ENCODE data around the gene TMTC4. TPM values are rescaled to one million over a fixed set of nuclear protein-coding genes. Genes with fewer than 3 reads are reported as not detected.
A peak's percentile ranks its signal among the peaks of the same experiment; 100 is the strongest.
"Not testable (repeated sequence)": the region's sequence is repeated elsewhere in the genome, so short reads cannot be mapped to it uniquely, and the experiment has no call there.

Gene TMTC4
- total RNA-seq: 10 to 100 TPM; 27.1 to 28.4 TPM

GRCh38 chr13:100674572-100674871, at the start of gene TMTC4:
TSS of gene TMTC4 (minus strand) at chr13:100674795. CDS start at chr13:100670362, 4,433 bp downstream.
- Mint-ChIP-seq H3K9me3 (no peaks in the 10 kb centered on the region), H3K36me3 (ENCODE audit: low read depth) (peaks cover 6% of the 10 kb centered on the region), H3K4me3 (peak within 1 kb of the TSS; percentile 86), H3K27ac (peak within 1 kb of the TSS; percentile 95), H3K27me3 (no peaks in the 10 kb centered on the region), H3K4me1 (peaks cover 34% of the 10 kb centered on the region)
- POLR2A ChIA-PET: interaction anchor here (0.7 kb wide), 1 partner anchor 90 kb away, joined by 3 read pairs; no protein-coding TSS in a partner anchor
- CTCF ChIA-PET: interaction anchor here (1.0 to 1.8 kb wide), 7 partner anchors 9 to 90 kb away, joined by 3 to 5 read pairs (median 3); no protein-coding TSS in a partner anchor
- no peak for DNase-seq

- DNase-seq: no peak
- H3K36me3 Mint-ChIP-seq (ENCODE audit: low read depth): no peaks in the 10 kb centered on the region
- H3K9me3 Mint-ChIP-seq: peaks cover 3% of the 10 kb centered on the region
- no peaks in the 10 kb centered on the region for H3K4me1 Mint-ChIP-seq
- ChIA-PET CTCF (interaction anchor here (0.7 kb wide), 1 partner anchor 48 kb away, joined by 3 read pairs; the partner anchor contains the start of gene TMTC4), POLR2A (no interaction called here)
- no peak overlapping the region for H3K4me3 Mint-ChIP-seq
- no peak overlapping the region for H3K27ac Mint-ChIP-seq
- H3K27me3 Mint-ChIP-seq: no peaks in the 10 kb centered on the region
Measured at GRCh38 chr13:100722517-100722916, 47.9 kb upstream of the TMTC4 start.

GRCh38 chr13:100721885-100722512, 47.4 kb upstream of the TMTC4 start:
- peak; percentile 58 for DNase-seq
- Mint-ChIP-seq H3K9me3 (peaks cover 3% of the 10 kb centered on the region), H3K27ac (no peak overlapping the region), H3K4me3 (no peak overlapping the region), H3K36me3 (ENCODE audit: low read depth) (no peaks in the 10 kb centered on the region), H3K4me1 (no peaks in the 10 kb centered on the region), H3K27me3 (no peaks in the 10 kb centered on the region)
- ChIA-PET POLR2A (no interaction called here), CTCF (interaction anchor here (0.7 kb wide), 1 partner anchor 48 kb away, joined by 3 read pairs; the partner anchor contains the start of gene TMTC4)

GRCh38 chr13:100715604-100716003, 41.0 kb upstream of the TMTC4 start:
- H3K4me1 Mint-ChIP-seq: no peaks in the 10 kb centered on the region
- H3K9me3 Mint-ChIP-seq: peaks cover 3% of the 10 kb centered on the region
- H3K27me3 Mint-ChIP-seq: no peaks in the 10 kb centered on the region
- H3K4me3 Mint-ChIP-seq: no peak overlapping the region
- no peaks in the 10 kb centered on the region for H3K36me3 Mint-ChIP-seq (ENCODE audit: low read depth)
- H3K27ac Mint-ChIP-seq: no peak overlapping the region
- no peak for DNase-seq
- ChIA-PET POLR2A (no interaction called here), CTCF (interaction anchor here (0.6 to 1.2 kb wide), 2 partner anchors 11 to 411 kb away, joined by 3 read pairs; no protein-coding TSS in a partner anchor)

GRCh38 chr13:100714478-100714877, 39.9 kb upstream of the TMTC4 start:
- POLR2A ChIA-PET: no interaction called here
- Mint-ChIP-seq H3K4me1 (no peaks in the 10 kb centered on the region), H3K4me3 (no peak overlapping the region), H3K36me3 (ENCODE audit: low read depth) (no peaks in the 10 kb centered on the region), H3K27ac (no peak overlapping the region), H3K9me3 (no peaks in the 10 kb centered on the region), H3K27me3 (no peaks in the 10 kb centered on the region)
- CTCF ChIA-PET: interaction anchor here (1.2 kb wide), 1 partner anchor 10 kb away, joined by 3 read pairs; no protein-coding TSS in a partner anchor
- DNase-seq: no peak

GRCh38 chr13:100710176-100710575, 35.6 kb upstream of the TMTC4 start:
- no peak for DNase-seq
- Mint-ChIP-seq H3K9me3 (no peaks in the 10 kb centered on the region), H3K27me3 (no peaks in the 10 kb centered on the region), H3K4me1 (no peaks in the 10 kb centered on the region), H3K27ac (no peak overlapping the region), H3K36me3 (ENCODE audit: low read depth) (no peaks in the 10 kb centered on the region), H3K4me3 (no peak overlapping the region)
- ChIA-PET POLR2A (no interaction called here), CTCF (no interaction called here)

GRCh38 chr13:100707818-100708740, 33.5 kb upstream of the TMTC4 start:
- Mint-ChIP-seq H3K4me1 (no peaks in the 10 kb centered on the region), H3K36me3 (ENCODE audit: low read depth) (no peaks in the 10 kb centered on the region), H3K9me3 (no peaks in the 10 kb centered on the region), H3K4me3 (no peak overlapping the region), H3K27me3 (no peaks in the 10 kb centered on the region), H3K27ac (no peak overlapping the region)
- DNase-seq: no peak
- CTCF ChIA-PET: interaction anchor here (0.6 to 1.0 kb wide), 2 partner anchors 9 to 131 kb away, joined by 3 read pairs; no protein-coding TSS in a partner anchor
- POLR2A ChIA-PET: no interaction called here

GRCh38 chr13:100698331-100698730, 23.7 kb upstream of the TMTC4 start:
- H3K27ac Mint-ChIP-seq; POLR2A ChIA-PET; H3K4me1 Mint-ChIP-seq; CTCF ChIA-PET; H3K27me3 Mint-ChIP-seq; H3K4me3 Mint-ChIP-seq; DNase-seq; H3K9me3 Mint-ChIP-seq; H3K36me3 Mint-ChIP-seq (ENCODE audit: low read depth): not testable (repeated sequence)

- Mint-ChIP-seq H3K27ac (no peak overlapping the region), H3K4me1 (no peaks in the 10 kb centered on the region)
- POLR2A ChIA-PET: no interaction called here
Measured at GRCh38 chr13:100695509-100695773, 20.8 kb upstream of the TMTC4 start.

GRCh38 chr13:100694722-100695508, 20.3 kb upstream of the TMTC4 start:
- H3K27me3 Mint-ChIP-seq: peaks cover 16% of the 10 kb centered on the region
- H3K4me3 Mint-ChIP-seq: no peak overlapping the region
- no peaks in the 10 kb centered on the region for H3K36me3 Mint-ChIP-seq (ENCODE audit: low read depth)
- POLR2A ChIA-PET: no interaction called here
- DNase-seq: no peak
- H3K9me3 Mint-ChIP-seq: peaks cover 7% of the 10 kb centered on the region
- CTCF ChIA-PET: no interaction called here
- H3K4me1 Mint-ChIP-seq: no peaks in the 10 kb centered on the region
- no peak overlapping the region for H3K27ac Mint-ChIP-seq

More at GRCh38 chr13:100695509-100695773, 20.8 kb upstream of the TMTC4 start:
- no peak overlapping the region for H3K4me3 Mint-ChIP-seq
- DNase-seq: no peak
- CTCF ChIA-PET: no interaction called here
- H3K9me3 Mint-ChIP-seq: peaks cover 7% of the 10 kb centered on the region
- H3K27me3 Mint-ChIP-seq: peaks cover 16% of the 10 kb centered on the region
- no peaks in the 10 kb centered on the region for H3K36me3 Mint-ChIP-seq (ENCODE audit: low read depth)

GRCh38 chr13:100689191-100689590, 14.6 kb upstream of the TMTC4 start:
- no peak for DNase-seq
- H3K4me1 Mint-ChIP-seq: no peaks in the 10 kb centered on the region
- no peak overlapping the region for H3K4me3 Mint-ChIP-seq
- H3K27me3 Mint-ChIP-seq: peaks cover 16% of the 10 kb centered on the region
- H3K27ac Mint-ChIP-seq: no peak overlapping the region
- POLR2A ChIA-PET: no interaction called here
- H3K9me3 Mint-ChIP-seq: peaks cover 13% of the 10 kb centered on the region
- H3K36me3 Mint-ChIP-seq (ENCODE audit: low read depth): peaks cover 5% of the 10 kb centered on the region
- CTCF ChIA-PET: interaction anchor here (0.8 kb wide), 1 partner anchor 15 kb away, joined by 4 read pairs; the partner anchor contains the start of gene TMTC4

GRCh38 chr13:100680131-100680530, 5.5 kb upstream of the TMTC4 start:
- H3K9me3 Mint-ChIP-seq: no peaks in the 10 kb centered on the region

GRCh38 chr13:100677128-100677527, 2.5 kb upstream of the TMTC4 start:
- H3K27ac Mint-ChIP-seq; H3K36me3 Mint-ChIP-seq (ENCODE audit: low read depth); H3K4me3 Mint-ChIP-seq; DNase-seq; POLR2A ChIA-PET; H3K9me3 Mint-ChIP-seq; H3K27me3 Mint-ChIP-seq: not testable (repeated sequence)
- CTCF ChIA-PET: interaction anchor here (0.9 kb wide), 1 partner anchor 11 kb away, joined by 4 read pairs; no protein-coding TSS in a partner anchor
- H3K4me1 Mint-ChIP-seq: peaks cover 28% of the 10 kb centered on the region

More at GRCh38 chr13:100680131-100680530, 5.5 kb upstream of the TMTC4 start:
- no peaks in the 10 kb centered on the region for H3K36me3 Mint-ChIP-seq (ENCODE audit: low read depth)
- H3K27me3 Mint-ChIP-seq: peaks cover 5% of the 10 kb centered on the region
- ChIA-PET CTCF (no interaction called here), POLR2A (no interaction called here)
- no peak overlapping the region for H3K27ac Mint-ChIP-seq
- H3K4me1 Mint-ChIP-seq: peaks cover 12% of the 10 kb centered on the region
- H3K4me3 Mint-ChIP-seq: no peak overlapping the region
- DNase-seq: no peak

All from activated CD4-positive, alpha-beta T cell treated with anti-CD3 and anti-CD28 coated beads, Interleukin-2, amount 10 ng/mL, durations not matched to agents 7 days and 5 days (primary cell).